Brain microvascular endothelial cell (primary cell): Measurements from ENCODE around the gene TOP2B.
A peak's percentile ranks its signal among the peaks of the same experiment; 100 is the strongest.

Experiments
- DNase-seq: peaks from one replicate; pipeline ENCODE4 v3.0.0-alpha.2; 2020
- H3K27ac ChIP-seq: fragments of 250-450 bp; sonication (Bioruptor Pico); 2 replicates; pipeline ENCODE4 v1.5.1; 2020; ENCODE audit warnings: mild to moderate bottlenecking, moderate library complexity
- H3K27me3 ChIP-seq: fragments of 250-450 bp; sonication (Bioruptor Pico); replicated peaks from 2 replicates; pipeline ENCODE4 v1.5.1; 2020; ENCODE audit warnings: mild to moderate bottlenecking
- H3K36me3 ChIP-seq: fragments of 250-450 bp; sonication (Bioruptor Pico); replicated peaks from 2 replicates; pipeline ENCODE4 v1.5.1; 2020; ENCODE audit warnings: mild to moderate bottlenecking
- H3K4me3 ChIP-seq: 2 replicates; pipeline ENCODE4 v1.5.1; 2011; ENCODE audit warnings: low read depth, mild to moderate bottlenecking, control low read depth, low read length, moderate library complexity
- CTCF ChIP-seq: IDR thresholded peaks from 2 replicates; pipeline ENCODE4 v1.5.1; 2011; ENCODE audit warnings: low read depth, mild to moderate bottlenecking, moderate library complexity, low read length, control low read depth, inconsistent platforms; ENCODE audit errors: missing control alignments
- in situ Hi-C: cut with HindIII; loops from 2 replicates; pipeline ENCODE4 v1.10.0; 2017; ENCODE audit warnings: low sequenced_read_pairs, low pct_ligation_motif_present

TOP2B gene

DNA sequence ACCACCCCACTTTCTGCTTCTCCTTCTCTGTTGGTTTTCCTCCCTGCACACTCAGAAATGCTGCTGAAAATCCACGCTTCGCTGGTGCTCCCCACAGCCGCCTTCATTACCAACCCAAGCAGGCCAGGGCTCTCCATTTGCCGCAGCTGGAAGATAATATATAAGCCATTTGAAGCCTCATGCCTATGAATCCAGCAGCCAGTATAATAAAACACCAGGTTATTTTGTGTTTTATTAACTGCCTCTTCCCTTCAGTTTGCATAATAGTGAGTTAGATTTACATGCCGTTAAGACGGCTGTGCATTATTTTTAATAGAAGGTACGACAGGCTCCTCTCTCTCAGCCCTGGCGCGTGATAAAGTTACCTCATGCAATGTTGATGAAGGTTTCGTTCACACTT, 86.6 kb downstream of the TOP2B start:
- TF ChIP-seq CTCF: no peak
- DNase-seq: no peak
- in situ Hi-C loops: no loop called here
- Histone ChIP-seq H3K4me3 (no peak overlapping the region), H3K27me3 (no peaks in the 10 kb centered on the region), H3K27ac (no peak overlapping the region), H3K36me3 (peaks cover 59% of the 10 kb centered on the region)

- Histone ChIP-seq H3K27ac (no peak overlapping the region), H3K36me3 (peaks cover 52% of the 10 kb centered on the region), H3K4me3 (no peak overlapping the region), H3K27me3 (no peaks in the 10 kb centered on the region)
- TF ChIP-seq CTCF: peak; percentile 27
- DNase-seq: no peak
- in situ Hi-C loops: no loop called here
Measured at GRCh38 chr3:25576831-25577454, 87.8 kb downstream of the TOP2B start.

DNA sequence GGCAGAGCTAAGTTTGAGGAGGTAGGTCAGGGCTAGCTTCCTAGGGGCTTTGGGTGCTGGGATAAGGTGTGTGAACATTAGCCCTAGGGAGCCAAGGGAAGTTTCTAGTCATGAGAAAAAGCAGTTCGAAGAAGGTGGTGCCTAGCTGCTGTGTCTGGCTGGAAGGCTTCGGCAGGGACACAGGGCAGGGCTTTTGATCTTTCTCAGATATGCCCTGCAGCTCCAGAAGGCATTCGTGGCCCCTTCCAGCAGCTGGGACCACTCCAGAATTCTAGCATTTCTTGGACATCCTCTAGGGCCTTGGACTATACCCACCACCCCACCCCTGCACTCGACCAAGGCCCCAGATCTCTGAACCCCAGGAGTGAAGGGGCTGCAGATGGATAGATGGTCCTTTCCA, 88.6 kb downstream of the TOP2B start:
- TF ChIP-seq CTCF: no peak

GRCh38 chr3:25575001-25575400, 89.7 kb downstream of the TOP2B start:
- Histone ChIP-seq H3K27me3 (no peaks in the 10 kb centered on the region), H3K36me3 (peaks cover 47% of the 10 kb centered on the region), H3K4me3 (no peak overlapping the region), H3K27ac (no peak overlapping the region)
- in situ Hi-C loops: no loop called here
- TF ChIP-seq CTCF: no peak
- DNase-seq: no peak

More for the DNA sequence above, 88.6 kb downstream of the TOP2B start:
- Histone ChIP-seq H3K27me3 (no peaks in the 10 kb centered on the region), H3K4me3 (no peak overlapping the region), H3K27ac (no peak overlapping the region), H3K36me3 (peaks cover 52% of the 10 kb centered on the region)
- no peak for DNase-seq
- in situ Hi-C loops: no loop called here

GRCh38 chr3:25574172-25574765, 90.4 kb downstream of the TOP2B start:
- in situ Hi-C loops: no loop called here
- Histone ChIP-seq H3K27me3 (no peaks in the 10 kb centered on the region), H3K4me3 (no peak overlapping the region), H3K27ac (peak overlapping the region; percentile 78), H3K36me3 (peaks cover 51% of the 10 kb centered on the region)
- DNase-seq: no peak
- no peak for TF ChIP-seq CTCF
